ENCODE measurements around the gene PSMC3IP. TPM values are rescaled to one million over a fixed set of nuclear protein-coding genes. Genes with fewer than 3 reads are reported as not detected.

The PSMC3IP gene
- polyA plus RNA-seq, 3 donors = 1.2 TPM; not detected in 2

DNA sequence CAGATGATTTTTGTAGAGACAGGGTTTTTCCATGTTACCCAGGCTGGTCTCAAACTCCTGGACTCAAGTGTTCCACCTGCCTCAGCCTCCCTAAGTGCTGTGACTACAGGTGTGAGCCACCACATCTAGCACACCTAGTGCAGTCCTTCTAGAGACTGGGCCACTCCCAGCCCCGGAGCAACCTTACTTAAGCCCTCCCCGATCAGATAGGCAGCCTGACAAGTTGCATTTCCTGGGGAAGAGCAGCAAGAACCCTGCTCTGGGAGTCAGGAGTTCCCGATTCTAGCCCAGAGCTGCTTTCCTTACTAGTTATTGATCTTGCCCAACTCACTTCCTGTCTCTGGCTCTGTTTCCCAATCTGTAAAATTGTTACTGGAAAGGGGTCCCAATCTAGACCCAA lies 48.5 kb downstream of the PSMC3IP start:
- H4K20me1 ChIP-seq (ENCODE audit: insufficient read depth, low read length) = no peaks in the 10 kb centered on the region
- no peak overlapping the region for H3K4me3 Mint-ChIP-seq
- peaks cover 0 to 15% (median 2%) of the 10 kb centered on the region in 3 donors for H3K27me3 Mint-ChIP-seq (ENCODE audit: low read depth in 3 of 3)
- no peak overlapping the region for H3K4me3 ChIP-seq (replicated peaks in 1 of 3; ENCODE audit: low read depth in 2 of 3, low read length in 3 of 3)
- H3K4me1 ChIP-seq (ENCODE audit: control insufficient read depth in 1 of 2, insufficient read depth in 2 of 2, low read length in 2 of 2) = peaks cover 24 to 34% of the 10 kb centered on the region in 2 donors
- H2AFZ ChIP-seq (ENCODE audit: insufficient read depth, low read depth, low read length, poor library complexity, severe bottlenecking) = no peak overlapping the region
- H3K27ac Mint-ChIP-seq = no peak overlapping the region
- peaks cover 32% of the 10 kb centered on the region for H3K4me1 Mint-ChIP-seq
- WGBS (ENCODE audit: insufficient coverage) = 0% methylated on average over 2 of the region's 3 CpGs
- DNase-seq = no peak
- no peak overlapping the region for H3K4me2 ChIP-seq (replicated peaks; ENCODE audit: extremely low read depth, low read length, poor library complexity, severe bottlenecking)
- no peaks in the 10 kb centered on the region for H3K79me2 ChIP-seq (ENCODE audit: insufficient read depth, low read length)
- no peak overlapping the region for H3K27ac ChIP-seq (ENCODE audit: low read depth in 1 of 2, low read length in 2 of 2)
- H3K9me3 ChIP-seq (replicated peaks in 1 of 2; ENCODE audit: control insufficient read depth in 1 of 2, insufficient read depth in 1 of 2, low read length in 2 of 2) = no peaks in the 10 kb centered on the region
- H3K9me3 Mint-ChIP-seq = peaks cover 0 to 2% (median 0%) of the 10 kb centered on the region in 7 donors
- no peaks in the 10 kb centered on the region for H3K36me3 Mint-ChIP-seq
- no peaks in the 10 kb centered on the region for H3K27me3 ChIP-seq (ENCODE audit: control insufficient read depth in 2 of 2, insufficient read depth in 2 of 2, low read length in 2 of 2)
- TF ChIP-seq, protein P1, sequence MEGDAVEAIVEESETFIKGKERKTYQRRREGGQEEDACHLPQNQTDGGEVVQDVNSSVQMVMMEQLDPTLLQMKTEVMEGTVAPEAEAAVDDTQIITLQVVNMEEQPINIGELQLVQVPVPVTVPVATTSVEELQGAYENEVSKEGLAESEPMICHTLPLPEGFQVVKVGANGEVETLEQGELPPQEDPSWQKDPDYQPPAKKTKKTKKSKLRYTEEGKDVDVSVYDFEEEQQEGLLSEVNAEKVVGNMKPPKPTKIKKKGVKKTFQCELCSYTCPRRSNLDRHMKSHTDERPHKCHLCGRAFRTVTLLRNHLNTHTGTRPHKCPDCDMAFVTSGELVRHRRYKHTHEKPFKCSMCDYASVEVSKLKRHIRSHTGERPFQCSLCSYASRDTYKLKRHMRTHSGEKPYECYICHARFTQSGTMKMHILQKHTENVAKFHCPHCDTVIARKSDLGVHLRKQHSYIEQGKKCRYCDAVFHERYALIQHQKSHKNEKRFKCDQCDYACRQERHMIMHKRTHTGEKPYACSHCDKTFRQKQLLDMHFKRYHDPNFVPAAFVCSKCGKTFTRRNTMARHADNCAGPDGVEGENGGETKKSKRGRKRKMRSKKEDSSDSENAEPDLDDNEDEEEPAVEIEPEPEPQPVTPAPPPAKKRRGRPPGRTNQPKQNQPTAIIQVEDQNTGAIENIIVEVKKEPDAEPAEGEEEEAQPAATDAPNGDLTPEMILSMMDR (IDR thresholded peaks at IDR 0.05) = no peak
- intact Hi-C loops (cut with micrococcal nuclease) = no loop called here
- no peak overlapping the region for H3K9ac ChIP-seq (ENCODE audit: insufficient read depth, low read length, poor library complexity, severe bottlenecking)
- no peaks in the 10 kb centered on the region for H3K36me3 ChIP-seq (replicated peaks in 1 of 2; ENCODE audit: control insufficient read depth in 1 of 2, insufficient read depth in 2 of 2, low read length in 2 of 2)

- Histone ChIP-seq H3K4me1 (ENCODE audit: control insufficient read depth in 1 of 2, insufficient read depth in 2 of 2, low read length in 2 of 2) (peaks cover 24 to 32% of the 10 kb centered on the region in 2 donors), H3K4me3 (replicated peaks in 1 of 3; ENCODE audit: low read depth in 2 of 3, low read length in 3 of 3) (no peak overlapping the region), H3K36me3 (replicated peaks in 1 of 2; ENCODE audit: control insufficient read depth in 1 of 2, insufficient read depth in 2 of 2, low read length in 2 of 2) (peaks cover 2 to 5% of the 10 kb centered on the region in 2 donors), H3K27me3 (ENCODE audit: control insufficient read depth in 2 of 2, insufficient read depth in 2 of 2, low read length in 2 of 2) (no peaks in the 10 kb centered on the region), H3K9ac (ENCODE audit: insufficient read depth, low read length, poor library complexity, severe bottlenecking) (no peak overlapping the region), H2AFZ (ENCODE audit: insufficient read depth, low read depth, low read length, poor library complexity, severe bottlenecking) (no peak overlapping the region), H3K27ac (ENCODE audit: low read depth in 1 of 2, low read length in 2 of 2) (no peak overlapping the region), H3K4me2 (replicated peaks; ENCODE audit: extremely low read depth, low read length, poor library complexity, severe bottlenecking) (no peak overlapping the region), H3K79me2 (ENCODE audit: insufficient read depth, low read length) (no peaks in the 10 kb centered on the region), H4K20me1 (ENCODE audit: insufficient read depth, low read length) (no peaks in the 10 kb centered on the region), H3K9me3 (replicated peaks in 1 of 2; ENCODE audit: control insufficient read depth in 1 of 2, insufficient read depth in 1 of 2, low read length in 2 of 2) (no peaks in the 10 kb centered on the region)
- peaks cover 0 to 15% (median 2%) of the 10 kb centered on the region in 3 donors for H3K27me3 Mint-ChIP-seq (ENCODE audit: low read depth in 3 of 3)
- peaks cover 6 to 10% of the 10 kb centered on the region in 2 donors for H3K36me3 Mint-ChIP-seq
- no peak for DNase-seq
- intact Hi-C loops (cut with micrococcal nuclease) = no loop called here
- H3K9me3 Mint-ChIP-seq = peaks cover 0 to 2% (median 0%) of the 10 kb centered on the region in 7 donors
- TF ChIP-seq, protein P1 (IDR thresholded peaks at IDR 0.05) = no peak
- no peak overlapping the region for H3K27ac Mint-ChIP-seq
- peaks cover 31% of the 10 kb centered on the region for H3K4me1 Mint-ChIP-seq
- H3K4me3 Mint-ChIP-seq = no peak overlapping the region
- WGBS (ENCODE audit: insufficient coverage) = no CpG with 5 or more reads among the region's 6 CpGs
Measured at GRCh38 chr17:42527932-42528331, 49.6 kb downstream of the PSMC3IP start.

All from CD14-positive monocyte (primary cell).